Embryonic facial prominence (tissue), 1 donor: Measurements from ENCODE around the gene TMEM51.

Experiments
- DNase-seq: peaks from one replicate; pipeline ENCODE4 v3.0.0-alpha.2; 2016; ENCODE audit errors: extremely low spot score

The TMEM51 gene

DNA sequence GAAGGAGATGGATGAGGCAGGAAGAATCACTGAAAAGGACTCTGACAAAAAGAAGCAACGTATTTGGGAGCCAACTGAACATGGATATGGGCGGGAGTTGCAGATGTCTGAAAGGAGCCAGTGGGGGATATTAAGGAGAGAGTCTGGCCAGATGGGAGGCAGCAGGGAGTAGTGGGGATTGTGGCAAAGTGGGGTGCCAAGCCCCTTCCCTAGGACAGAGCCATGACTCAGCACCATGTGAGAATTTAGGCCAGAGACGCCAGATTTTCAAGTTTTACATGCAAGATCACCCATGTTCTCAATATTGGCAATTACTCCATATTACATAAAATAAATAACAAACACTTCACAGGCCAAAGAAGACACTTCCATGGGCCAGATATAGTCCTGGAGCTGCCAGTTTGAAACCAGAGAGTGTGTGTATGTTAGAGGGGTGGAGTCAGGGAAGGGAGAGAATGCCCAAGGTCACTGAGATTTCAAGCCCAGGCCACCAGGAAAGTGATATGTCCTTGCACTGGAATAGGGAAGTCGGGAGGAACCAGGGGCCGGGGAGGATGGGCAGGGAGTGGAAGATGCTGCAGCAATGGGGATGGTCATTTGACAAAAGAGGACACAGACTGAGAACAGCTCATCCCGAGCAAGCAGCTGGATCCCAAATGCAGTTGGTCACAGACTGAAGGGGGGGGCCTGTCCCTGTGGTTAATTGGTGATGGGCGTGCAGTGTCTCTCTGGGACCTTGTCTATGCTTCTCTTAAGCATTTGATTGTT, 23.5 kb downstream of the TMEM51 start:
- no peak for DNase-seq

DNA sequence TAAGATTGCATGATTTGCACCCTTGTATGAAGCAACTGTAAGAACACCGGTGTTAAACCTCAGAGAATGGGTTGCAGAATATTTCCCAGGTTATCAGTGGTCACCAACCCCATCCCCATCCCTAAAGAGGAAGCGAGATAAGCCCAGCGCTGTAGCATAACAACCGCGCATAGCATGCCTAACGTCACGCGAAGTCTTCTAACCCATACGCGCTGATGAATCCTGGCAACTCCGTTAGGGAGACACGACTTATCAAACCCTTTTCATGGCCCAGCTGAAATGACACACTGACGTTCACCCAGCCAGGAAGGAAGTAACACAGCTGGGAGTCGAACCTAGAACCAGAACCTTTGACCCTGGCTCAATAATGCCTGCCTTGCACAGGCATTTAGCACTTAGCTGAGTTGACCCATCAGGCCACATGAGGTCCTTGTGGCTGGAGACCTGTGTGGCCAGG, 24.2 kb downstream of the TMEM51 start:
- no peak for DNase-seq

DNA sequence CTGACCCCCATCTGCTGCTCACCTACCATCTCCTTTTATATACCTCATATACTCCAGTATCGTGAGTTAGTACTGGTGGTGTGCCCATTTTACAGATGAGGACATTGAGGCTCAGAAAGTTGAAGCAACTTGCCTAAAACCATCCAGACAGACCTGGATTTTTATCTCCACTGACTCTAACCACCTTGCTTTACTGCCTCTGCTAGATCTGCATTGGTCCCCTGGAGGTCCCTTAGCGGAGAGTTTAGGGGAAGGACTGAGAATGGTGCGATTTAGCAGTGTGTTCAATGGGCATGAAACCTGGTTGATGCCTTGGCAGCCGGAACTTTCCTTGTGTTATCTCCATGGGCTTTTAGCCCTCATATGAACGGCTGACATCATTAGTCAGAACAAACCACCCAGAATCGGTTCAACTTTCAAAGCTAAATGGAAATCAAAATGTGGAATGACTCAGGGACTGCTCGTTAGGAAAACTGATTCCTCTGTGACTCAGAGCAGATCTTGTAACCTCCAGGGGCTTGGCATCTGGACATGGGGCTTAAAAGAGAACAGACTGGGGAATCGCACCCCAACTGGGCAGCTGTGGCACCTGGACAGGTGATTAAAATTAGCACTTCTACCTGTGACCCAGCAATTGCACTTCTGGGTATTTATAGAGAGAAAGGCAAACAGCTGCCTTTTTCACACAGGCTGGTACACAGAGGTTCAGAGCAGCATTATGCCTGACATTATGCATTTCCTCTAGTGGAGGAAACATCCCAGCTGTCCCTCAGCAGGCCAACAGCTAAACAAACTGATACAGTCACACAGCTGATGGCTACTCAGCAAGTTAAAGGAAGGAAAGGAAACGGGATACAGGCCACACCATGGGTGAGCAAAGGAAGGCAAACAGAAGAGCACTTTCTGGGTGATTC, 25.3 kb downstream of the TMEM51 start:
- DNase-seq, result no peak

DNA sequence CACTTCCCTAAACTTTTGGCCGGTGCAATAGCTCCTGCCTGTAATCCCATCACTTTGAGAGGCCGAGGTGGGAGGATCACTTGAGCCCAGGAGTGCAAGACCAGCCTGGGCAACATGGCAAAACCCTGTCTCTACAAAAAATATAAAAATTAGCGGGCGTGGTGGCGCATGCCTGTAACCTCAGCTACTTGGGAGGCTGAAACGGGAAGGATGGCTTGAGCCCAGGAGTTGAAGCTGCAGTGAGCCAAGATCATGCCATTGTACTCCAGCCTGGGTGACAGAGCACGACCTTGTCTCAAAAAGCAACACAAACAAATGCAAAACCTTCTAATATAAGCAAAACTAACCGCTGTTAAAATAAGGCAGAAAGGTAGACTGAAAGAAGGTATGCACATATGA, 25.9 kb downstream of the TMEM51 start:
- no peak for DNase-seq

DNA sequence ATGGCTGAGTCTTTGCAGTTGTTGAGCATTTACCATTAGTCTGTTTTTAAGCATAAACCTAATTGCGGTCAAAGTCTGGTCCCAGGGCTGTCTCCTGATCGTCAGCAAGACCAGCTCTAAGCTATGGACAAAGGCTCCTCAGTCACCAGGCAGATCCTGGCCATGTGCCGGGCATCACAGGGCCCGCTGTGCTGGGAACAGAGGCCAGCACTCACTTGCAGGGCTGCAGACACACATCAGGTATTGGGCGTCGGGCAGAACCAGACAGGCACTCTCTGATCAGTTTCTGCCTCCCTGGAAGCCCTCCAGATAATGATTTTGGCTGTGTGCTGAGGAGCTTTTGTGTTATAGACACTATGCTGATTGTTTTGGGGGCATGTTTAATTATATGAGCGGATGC, 26.6 kb downstream of the TMEM51 start:
- no peak for DNase-seq

DNA sequence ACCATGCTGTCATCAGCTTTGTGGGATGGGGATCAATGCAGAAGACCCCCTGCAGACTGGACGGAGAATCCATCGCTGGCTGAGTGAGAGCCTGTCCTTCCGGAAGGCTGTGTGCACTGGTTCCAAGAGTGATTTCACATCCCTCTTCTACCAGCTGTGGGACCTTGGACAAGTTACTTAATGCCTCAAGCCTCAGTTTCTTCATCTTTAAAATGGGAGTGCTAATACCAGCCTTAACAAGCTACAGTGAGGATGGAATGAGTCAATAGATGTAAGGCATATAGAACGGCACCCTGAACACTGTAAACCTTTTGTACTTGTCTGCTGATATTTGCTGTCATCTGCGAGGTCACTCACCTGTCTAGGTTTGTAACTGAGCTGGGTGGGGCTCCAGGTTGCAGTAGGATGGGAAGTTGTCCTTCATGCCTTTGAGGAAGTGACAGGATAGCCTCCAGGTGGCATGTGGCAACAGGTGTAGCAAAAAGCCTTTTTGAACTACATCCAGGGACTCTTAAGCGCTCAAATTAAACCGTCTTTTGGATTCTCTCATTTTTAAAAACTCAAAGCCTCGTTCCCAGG, 27.5 kb downstream of the TMEM51 start:
- no peak for DNase-seq

DNA sequence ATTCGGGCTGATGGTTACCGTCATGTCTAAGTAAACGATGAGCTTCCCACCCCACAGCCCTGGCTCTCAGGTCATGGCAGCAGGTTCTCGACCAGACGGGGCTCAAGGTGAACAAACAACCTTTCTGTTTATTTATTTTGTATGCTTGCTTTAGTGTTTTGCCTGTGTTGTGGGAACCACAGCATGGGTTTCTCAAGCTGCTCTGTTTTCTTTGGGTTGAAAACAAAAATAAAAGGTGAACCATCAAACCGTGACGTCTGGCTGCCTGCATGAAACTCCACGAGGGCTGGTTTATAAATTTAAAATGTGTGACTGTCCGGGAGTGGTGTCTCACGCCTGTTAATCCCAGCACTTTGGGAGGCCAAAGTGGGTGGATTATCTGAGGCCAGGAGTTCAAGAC, 28.0 kb downstream of the TMEM51 start:
- no peak for DNase-seq

DNA sequence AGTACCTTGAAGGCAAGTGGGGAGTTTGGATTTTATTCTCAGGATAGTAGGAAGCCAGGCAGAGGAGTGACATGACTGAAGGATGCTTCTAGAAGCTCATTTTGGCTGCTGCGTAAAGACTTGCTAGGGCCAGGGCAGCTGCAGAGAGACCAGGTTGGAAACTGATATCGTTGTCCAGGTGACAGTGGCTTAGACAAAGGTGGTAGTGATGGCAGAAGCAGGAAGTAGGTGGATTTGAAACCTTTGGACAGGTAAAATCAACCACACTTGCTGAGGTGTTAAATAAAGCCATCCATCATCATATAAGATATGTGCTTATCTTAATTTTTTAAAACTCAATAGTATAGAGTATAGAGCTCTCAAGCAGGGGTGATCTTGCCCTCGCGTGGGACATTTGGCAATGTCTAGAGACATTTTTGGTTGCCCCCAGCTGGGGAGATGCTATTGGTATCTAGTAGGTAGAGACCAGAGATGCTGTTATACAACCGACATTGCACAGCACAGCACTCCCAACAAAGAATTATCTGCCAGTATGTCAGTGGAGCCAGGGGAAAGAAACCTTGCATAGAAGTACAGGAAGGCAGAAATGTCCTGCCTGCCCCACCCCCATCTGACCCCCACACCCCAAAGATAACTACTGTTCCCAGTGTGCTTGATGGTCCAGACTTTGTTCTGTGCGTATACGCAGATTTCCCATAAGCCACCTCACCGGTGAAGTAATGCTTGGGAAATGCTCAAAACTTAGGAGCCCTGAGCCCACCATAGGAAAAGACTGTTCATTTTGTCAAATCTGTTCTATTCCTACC, 31.1 kb downstream of the TMEM51 start:
- no peak for DNase-seq

DNA sequence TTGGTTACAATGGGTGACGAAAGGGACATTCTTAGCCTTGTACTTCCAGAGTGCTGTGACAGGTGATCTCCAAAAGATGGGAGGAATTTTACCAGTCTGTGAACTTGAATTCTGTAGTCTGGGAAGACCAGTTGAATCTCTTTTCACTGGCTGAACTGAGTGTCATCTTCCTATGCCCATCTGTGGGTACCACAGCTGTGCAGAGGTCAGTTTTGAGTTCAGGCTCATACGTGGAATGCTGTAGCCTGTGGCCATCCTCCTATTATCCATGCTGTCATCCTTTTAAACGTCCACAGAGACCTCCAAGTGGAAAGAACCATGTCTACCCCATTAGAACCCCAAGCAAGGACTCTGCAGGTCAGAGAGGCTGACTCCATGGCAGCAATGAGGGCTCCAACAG, 32.1 kb downstream of the TMEM51 start:
- no peak for DNase-seq

DNA sequence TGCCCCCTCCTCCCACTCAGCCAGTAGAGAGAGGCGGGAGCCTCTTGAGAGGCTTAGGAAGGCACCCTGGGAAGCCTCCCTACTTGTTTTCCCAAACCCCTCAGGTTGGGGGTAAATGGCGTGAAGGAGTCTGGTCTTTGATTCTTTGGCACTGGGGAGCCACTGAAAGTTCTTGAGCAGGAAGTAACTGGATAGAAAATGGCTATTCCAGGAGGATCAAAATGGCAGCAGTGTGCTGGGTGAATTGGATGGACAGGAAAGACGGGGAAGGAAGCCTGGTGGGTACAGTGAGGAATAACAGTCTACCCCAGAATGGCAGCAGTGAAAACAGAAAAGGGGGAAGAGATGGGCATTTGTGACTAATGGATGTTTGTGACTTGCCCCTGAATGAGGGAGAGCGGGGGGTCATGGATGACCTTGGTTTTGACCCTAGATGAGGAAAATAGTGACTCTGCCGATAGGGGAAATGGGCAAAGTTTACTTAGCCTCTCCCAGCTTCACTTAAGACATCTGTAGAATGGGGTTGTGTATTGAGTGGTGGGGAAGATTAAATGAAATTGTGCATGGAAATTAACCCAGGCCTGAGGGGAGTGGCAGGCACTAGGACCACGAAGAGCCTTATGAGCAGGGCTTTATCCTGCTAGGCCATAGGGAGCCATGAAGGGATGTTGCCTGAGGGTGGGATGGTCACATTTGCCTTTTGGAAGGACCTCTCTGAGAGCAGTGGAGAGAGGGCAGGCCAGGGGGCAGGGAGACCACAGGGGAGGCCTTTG, 32.7 kb downstream of the TMEM51 start:
- no peak for DNase-seq

DNA sequence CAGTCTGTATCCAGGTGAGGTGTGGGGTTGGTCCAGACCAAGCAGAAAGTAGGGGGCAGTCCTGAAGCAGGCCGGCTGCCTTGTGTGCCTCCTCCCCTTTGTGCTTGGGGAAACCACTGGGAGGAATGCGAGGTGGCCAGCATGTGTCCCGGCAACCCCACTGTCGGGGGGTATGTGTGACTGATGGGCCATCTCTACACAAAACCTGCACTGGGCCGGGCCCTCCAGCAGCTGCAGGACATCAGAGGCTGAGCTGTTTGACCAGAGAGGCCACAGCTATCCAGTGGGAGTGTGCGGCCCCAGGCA, 33.3 kb downstream of the TMEM51 start:
- no peak for DNase-seq

DNA sequence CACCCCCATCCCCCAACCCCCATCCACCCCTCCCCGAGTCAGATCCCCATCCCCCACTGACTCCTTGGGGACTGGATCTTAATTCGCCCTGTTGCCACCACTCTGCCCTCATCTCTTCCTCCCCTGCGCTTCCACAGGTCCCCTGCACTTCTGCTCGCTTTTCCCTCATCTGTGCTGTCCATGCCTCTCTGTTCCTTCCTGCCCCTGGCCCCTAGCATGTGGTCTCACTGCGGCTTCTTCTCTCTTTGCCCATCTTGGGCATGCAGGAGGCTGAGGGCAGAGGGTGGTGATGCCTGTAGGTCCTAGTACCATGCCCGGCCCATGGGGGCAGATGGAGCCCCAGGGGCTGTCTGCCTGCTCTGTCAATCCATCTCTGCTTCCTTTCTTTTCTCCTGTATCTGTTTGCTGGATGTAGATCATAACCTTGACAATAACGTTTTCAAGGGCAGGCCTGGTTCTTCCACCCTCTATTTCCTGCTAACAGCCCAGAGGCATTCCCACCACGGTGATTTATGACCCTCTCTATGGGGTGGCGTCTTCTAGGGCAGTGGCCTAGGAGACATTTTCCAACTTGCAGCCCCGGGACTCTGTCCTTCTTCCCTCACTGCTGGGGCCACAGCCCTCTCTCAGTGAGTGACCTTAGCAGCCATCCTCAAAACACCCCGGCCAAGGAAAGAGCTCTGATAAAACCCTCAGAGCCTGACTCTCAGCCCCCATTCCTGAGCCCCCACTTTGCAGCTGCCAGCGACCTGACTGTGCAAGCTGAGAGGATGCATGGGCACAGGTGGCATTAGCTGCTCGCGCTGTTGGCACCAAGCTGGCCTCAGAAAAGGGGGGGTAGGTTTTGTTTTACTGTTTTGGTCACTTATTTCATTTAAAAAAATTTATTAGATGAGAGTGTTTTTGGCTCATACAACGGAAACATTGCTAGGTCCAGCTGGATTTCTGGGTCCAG, 33.9 kb downstream of the TMEM51 start:
- DNase-seq, result no peak

DNA sequence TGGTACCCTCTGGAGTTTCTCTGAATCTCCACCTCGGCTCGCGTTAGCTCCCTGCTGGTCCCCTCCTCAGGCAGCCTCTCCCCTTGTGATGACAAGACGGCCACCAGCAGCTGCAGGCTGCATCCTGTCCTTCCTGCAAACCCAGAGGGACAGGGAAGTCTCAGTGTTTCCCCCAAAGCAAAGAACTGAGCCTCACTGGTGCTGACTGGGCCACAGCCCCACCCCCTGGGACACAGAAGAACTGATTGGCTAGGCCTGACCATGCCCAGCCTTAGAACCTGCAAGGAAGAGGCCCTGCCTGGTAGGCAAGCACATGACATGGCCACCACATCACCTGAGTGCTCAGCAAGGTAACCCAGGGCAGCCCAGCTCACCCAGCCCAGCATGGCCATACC, 34.6 kb downstream of the TMEM51 start:
- DNase-seq, result no peak

DNA sequence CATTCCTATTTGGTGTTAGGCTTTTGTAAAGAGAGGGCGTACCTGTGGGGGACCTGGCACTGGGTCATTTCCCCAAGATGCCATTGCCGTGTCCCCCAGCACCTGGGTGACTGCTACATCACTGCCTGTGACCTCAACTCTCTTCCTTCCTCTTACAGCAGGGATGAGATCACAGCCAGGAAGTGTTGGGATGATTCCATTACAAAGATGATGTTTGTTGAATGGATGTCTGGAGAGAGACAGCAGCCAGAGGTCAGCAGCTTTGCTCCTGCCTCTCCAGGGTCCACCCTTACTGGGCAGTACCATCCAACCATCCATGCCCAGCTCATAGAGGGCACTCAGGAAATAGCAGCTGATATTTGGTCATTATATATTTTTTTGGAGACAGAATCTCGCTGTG, 35.1 kb downstream of the TMEM51 start:
- DNase-seq, result no peak

DNA sequence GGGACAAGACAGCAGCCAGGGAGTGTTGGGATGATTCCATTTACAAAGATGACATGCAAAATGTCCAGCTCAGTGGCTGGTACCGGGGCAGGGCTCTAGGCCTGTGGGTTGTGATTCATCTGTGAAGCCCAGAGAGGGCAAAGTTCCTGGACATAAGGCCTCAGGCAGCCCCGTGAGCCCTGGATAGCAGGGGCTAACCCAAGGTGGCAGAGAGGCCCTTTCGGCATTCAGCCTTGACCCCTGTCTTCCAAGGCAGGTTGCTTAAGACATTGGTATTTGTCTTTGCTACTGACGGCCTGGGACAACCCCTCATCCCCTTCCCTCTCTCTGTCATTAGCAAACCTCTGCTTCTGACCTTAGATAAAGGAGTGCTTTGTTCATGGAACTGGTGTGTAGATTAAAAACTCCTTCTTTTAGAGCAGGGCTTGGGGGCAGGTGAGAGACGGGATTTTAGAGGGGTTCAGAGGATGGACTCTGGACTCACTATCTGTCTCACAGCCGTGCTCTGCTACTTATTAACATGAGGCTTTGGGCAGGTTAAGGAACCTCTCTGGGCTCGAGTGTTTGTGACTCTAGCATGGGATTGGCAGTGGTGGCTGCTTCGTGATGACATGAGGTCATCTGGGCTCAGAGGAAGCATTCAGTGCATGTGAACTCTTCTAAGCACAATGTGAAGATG, 36.3 kb downstream of the TMEM51 start:
- no peak for DNase-seq

DNA sequence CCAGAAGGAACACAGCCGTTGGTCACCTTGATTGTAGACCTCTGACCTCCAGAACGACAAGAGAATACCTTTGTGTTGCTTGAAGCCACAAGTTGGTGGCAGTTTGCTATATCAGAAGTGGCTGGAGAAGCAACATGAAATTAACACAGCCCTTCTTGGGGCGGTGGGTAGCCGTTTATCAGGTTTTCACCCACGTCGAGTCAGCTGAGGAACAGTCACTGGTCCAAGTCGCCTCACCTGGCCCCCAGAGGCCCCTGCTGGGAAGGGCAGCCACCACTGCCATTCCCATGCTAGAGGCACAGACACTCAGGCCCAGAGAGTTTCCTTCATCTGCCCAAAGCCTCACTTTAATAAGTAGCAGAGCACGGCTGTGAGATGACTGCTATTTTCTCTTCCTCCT, 37.7 kb downstream of the TMEM51 start:
- no peak for DNase-seq

DNA sequence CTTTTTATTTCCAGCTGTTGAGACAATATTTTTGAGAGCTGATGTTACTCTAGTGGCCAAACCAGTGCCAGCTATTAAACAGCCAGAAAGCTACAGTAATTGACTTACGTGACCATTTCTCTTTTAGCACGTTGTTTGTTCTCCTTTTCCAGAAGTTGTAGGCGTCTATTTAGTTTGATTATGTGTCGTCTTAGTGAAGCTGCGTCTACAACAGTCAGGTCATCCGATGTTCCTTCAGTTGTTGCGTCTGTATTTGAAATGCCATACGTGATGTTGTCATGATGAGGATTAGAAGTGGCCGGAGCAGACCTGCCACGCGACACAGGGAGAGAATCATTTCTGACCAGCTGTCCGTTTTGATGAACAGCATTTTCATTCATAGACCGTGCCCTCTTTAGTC, 38.2 kb downstream of the TMEM51 start:
- no peak for DNase-seq

DNA sequence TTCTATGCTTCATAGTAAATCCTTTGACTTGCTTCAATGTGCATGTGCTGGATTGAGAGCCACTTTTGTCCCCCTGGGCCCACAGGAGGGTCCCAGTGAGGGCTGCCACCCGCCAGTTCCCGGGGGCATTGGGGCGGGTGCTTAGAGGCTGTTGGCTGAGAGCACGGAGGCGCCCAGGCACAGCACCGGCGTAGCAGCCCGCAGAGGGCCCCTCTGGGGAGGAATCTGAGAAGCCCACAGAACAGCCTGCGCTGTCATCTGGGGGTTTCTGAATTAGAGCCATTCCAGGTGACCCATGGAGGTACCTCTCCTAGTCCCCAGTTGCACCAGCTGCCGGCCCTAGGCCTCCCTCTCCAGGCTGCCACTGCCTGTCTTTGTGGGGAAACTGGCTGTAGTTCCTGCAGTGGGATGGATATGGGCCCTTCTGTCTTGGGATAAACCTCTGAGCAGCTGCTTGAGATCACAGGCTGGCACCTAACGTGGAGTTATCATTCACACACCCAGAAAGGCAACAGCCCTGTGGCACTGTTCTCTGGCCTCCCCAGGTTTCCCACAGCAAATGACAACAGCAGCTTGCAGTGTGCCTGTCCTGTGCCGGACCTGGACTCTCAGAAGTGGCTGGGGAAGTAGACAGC, 39.5 kb downstream of the TMEM51 start:
- no peak for DNase-seq

DNA sequence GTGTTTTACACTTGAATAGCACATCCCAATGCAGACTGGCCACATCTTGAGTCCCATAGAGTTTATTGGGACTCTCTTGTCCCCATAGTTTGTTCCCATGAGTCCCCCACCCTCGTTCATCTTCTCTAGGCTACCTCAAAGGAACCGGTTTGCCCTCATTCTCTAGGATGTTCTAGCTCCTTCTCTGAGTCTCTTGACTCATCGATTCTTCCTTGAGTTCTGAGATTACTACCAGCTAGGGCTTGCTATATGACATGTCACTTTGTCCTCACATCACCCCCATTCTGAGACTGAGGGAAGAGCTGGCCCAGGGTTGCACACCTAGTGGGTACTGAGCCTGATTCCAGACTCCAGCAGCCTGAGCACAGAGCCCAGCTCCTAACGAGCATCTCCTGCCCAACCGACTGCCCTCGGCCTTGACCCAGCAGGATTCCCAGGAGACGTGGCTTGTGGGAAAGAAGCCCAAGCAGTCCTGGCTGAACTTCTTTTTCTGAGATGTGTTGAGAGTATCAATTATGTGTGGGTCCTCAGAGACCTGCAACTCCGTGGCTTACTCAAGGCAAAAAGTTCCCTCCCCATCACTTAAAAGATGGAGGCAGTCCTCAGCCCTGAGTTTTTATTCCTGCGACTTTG, 42.0 kb downstream of the TMEM51 start:
- DNase-seq, result no peak
